ENCODE results near the gene CENPA. TPM values are rescaled to one million over a fixed set of nuclear protein-coding genes. Genes with fewer than 3 reads are reported as not detected.

Gene CENPA
- polyA plus RNA-seq, 1 experiment, result 9.3 TPM

DNA sequence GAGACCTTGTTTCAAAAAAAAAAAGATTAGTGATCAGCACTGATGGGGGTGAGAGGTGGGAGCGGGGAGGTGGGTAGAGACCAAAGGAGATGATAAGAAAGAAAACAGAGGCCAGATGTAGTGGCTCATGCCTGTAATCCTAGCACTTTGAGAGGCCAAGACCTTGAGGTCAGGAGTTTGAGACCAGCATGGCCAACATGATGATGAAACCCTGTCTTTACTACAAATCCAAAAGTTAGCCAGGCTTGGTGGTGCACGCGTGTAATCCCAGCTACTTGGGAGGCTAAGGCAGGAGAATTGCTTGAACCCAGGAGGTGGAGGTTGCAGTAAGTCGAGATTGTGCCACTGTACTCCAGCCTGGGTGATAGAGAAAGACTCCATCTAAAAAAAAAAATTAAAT lies 31.3 kb upstream of the CENPA start:
- POLR2A ChIA-PET, result no interaction called here
- H3K27me3 ChIP-seq (ENCODE audit: control insufficient read depth, insufficient read depth, low read length), result no peaks in the 10 kb centered on the region

DNA sequence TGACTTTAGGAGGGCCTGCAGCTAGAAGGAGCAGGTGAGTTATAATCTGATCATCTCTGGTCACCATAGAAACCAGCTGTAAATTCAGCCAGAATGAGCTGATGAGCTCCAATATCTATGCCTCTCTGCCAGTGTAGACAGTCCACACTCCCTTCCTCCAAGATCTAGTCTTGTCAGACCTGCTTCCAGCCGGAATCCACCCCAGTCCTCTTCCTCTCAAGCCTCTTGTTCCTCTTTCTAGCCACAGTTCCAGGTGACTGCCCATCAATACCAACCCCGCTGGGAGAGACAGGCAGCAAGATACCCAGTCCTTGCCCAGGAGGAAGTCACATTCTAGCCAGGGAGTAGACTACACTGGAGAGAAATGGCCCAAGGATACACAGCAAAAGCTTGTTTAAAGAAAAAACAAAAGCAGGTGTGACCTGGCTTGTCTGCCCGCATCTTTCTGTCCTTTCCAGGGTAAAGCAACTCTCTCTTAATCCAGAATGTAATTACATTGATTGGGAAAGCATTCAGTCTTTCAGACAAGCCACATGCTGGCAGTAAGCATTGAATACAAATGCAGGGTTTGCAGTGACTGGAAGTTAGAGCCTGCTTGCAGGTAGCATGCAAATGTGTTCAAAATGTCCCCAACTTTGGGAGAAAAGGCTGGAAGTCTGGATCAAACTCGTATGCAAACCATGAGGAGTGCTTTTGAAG lies 30.7 kb upstream of the CENPA start:
- POLR2A ChIA-PET, result no interaction called here
- H3K27ac ChIP-seq (ENCODE audit: low read depth, low read length), result no peak overlapping the region
- CTCF ChIA-PET, result interaction anchor here (5.2 kb wide), 1 partner anchor 10 kb away, joined by 26 read pairs; no protein-coding TSS in a partner anchor
- no peak overlapping the region for H3K4me3 ChIP-seq (ENCODE audit: low read depth, low read length)
- no peaks in the 10 kb centered on the region for H3K27me3 ChIP-seq (ENCODE audit: control insufficient read depth, insufficient read depth, low read length)
- TF ChIP-seq, protein P1, sequence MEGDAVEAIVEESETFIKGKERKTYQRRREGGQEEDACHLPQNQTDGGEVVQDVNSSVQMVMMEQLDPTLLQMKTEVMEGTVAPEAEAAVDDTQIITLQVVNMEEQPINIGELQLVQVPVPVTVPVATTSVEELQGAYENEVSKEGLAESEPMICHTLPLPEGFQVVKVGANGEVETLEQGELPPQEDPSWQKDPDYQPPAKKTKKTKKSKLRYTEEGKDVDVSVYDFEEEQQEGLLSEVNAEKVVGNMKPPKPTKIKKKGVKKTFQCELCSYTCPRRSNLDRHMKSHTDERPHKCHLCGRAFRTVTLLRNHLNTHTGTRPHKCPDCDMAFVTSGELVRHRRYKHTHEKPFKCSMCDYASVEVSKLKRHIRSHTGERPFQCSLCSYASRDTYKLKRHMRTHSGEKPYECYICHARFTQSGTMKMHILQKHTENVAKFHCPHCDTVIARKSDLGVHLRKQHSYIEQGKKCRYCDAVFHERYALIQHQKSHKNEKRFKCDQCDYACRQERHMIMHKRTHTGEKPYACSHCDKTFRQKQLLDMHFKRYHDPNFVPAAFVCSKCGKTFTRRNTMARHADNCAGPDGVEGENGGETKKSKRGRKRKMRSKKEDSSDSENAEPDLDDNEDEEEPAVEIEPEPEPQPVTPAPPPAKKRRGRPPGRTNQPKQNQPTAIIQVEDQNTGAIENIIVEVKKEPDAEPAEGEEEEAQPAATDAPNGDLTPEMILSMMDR (IDR thresholded peaks at IDR 0.05; ENCODE audit: low read depth, low read length), result no peak
- DNase-seq (ENCODE audit: low read depth, low spot score), result no peak
- H3K9me3 ChIP-seq (ENCODE audit: control insufficient read depth, insufficient read depth, low read length), result peaks cover 3% of the 10 kb centered on the region; the same call in 1 of the 2 replicates

More for the DNA sequence above, 31.3 kb upstream of the CENPA start:
- TF ChIP-seq, protein P1 (IDR thresholded peaks at IDR 0.05; ENCODE audit: low read depth, low read length), result no peak
- DNase-seq (ENCODE audit: low read depth, low spot score), result no peak
- Histone ChIP-seq H3K4me3 (ENCODE audit: low read depth, low read length) (no peak overlapping the region), H3K27ac (ENCODE audit: low read depth, low read length) (no peak overlapping the region), H3K9me3 (ENCODE audit: control insufficient read depth, insufficient read depth, low read length) (peaks cover 3% of the 10 kb centered on the region; the same call in 1 of the 2 replicates)
- CTCF ChIA-PET, result interaction anchor here (5.2 kb wide), 1 partner anchor 9 kb away, joined by 26 read pairs; no protein-coding TSS in a partner anchor

DNA sequence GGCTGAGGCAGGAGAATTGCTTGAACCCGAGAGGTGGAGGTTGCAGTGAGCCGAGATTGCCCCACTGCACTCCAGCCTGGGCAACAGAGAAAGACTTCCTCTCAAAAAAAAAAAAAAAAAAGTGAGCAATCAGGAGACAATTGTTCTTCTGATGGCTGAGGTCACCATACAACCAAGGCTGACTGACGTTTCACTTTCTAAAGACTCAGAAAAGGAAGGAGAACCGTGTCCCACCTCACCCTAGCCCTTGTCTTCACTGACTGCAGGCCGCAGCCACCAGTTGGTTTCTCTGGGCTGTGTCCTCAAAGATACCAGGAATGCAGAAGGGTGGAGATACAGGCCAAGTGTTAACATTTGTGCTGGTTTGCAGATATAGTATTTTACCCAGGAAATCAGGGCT lies 29.5 kb upstream of the CENPA start:
- H3K9me3 ChIP-seq (ENCODE audit: control insufficient read depth, insufficient read depth, low read length), result peaks cover 2% of the 10 kb centered on the region; the same call in 1 of the 2 replicates
- ChIA-PET CTCF (interaction anchor here (0.7 to 5.2 kb wide), 3 partner anchors 11 to 700 kb away, joined by 3 to 26 read pairs (median 5); no protein-coding TSS in a partner anchor), POLR2A (no interaction called here)
- no peak overlapping the region for H3K4me3 ChIP-seq (ENCODE audit: low read depth, low read length)
- no peak for DNase-seq (ENCODE audit: low read depth, low spot score)
- H3K27ac ChIP-seq (ENCODE audit: low read depth, low read length), result no peak overlapping the region
- TF ChIP-seq, protein P1 (IDR thresholded peaks at IDR 0.05; ENCODE audit: low read depth, low read length), result no peak
- no peaks in the 10 kb centered on the region for H3K27me3 ChIP-seq (ENCODE audit: control insufficient read depth, insufficient read depth, low read length)

DNA sequence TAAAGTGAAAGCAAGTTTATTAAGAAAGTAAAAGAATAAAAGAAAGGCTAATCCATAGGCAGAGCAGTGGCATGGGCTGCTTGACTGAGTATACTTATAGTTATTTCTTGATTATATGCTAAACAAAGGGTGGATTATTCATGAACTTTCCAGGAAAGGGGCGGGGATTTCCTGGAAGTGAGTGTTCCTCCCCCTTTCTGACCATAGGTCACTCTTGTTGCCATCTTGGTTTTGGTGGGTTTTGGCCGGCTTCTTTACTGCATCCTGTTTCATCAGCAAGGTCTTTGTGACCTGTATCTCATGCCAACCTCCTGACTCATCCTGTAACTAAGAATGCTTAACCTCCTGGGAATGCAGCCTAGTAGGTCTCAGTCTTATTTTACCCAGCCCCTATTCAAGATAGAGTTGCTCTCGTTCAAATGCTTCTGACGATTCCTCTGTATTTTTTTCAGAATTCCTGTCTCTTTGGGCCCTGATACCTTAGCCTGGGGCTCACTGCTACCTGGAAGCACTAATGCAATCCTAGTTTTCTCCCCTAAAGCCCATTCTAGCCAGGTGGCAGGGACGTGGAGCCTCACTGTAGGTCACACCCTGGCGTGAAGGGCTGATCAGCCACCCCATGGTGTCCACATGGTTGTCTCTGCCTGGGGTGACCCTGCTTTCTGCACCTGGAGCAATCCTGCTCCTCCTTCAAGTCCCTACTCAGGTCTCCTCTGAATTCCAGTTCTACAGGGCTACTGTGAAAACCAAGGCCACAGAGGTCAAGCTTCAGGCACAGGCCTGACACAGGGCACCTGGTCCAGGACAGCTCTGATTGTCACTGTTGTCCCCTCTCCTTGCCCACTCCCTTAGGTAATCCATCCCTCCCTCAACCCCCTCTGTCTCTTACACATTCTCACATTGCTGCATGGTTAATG lies 27.7 kb upstream of the CENPA start:
- H3K9me3 ChIP-seq (ENCODE audit: control insufficient read depth, insufficient read depth, low read length), result no peaks in the 10 kb centered on the region
- POLR2A ChIA-PET, result interaction anchor here (0.5 kb wide), 1 partner anchor 14 kb away, joined by 3 read pairs; no protein-coding TSS in a partner anchor
- CTCF ChIA-PET, result interaction anchor here (1.2 to 5.2 kb wide), 3 partner anchors 12 to 153 kb away, joined by 3 to 26 read pairs (median 5); no protein-coding TSS in a partner anchor
- no peaks in the 10 kb centered on the region for H3K27me3 ChIP-seq (ENCODE audit: control insufficient read depth, insufficient read depth, low read length)
- TF ChIP-seq, protein P1 (IDR thresholded peaks at IDR 0.05; ENCODE audit: low read depth, low read length), result no peak
- peak overlapping the region; percentile 100 for H3K27ac ChIP-seq (ENCODE audit: low read depth, low read length)
- H3K4me3 ChIP-seq (ENCODE audit: low read depth, low read length), result peak overlapping the region; percentile 27; the same call in 1 of the 2 replicates
- peak; percentile 98 for DNase-seq (ENCODE audit: low read depth, low spot score)

Data from AG04450 (cell line).